ENCODE results near the gene LGALSL.

The LGALSL gene

GRCh38 chr2:64466478-64467085 lies 12.6 kb downstream of the LGALSL start:
- no peak for DNase-seq (ENCODE audit: low spot score in 2 of 2)
- Mint-ChIP-seq H3K36me3 (ENCODE audit: insufficient read depth) (no peaks in the 10 kb centered on the region), H3K4me1 (no peaks in the 10 kb centered on the region), H3K9me3 (no peaks in the 10 kb centered on the region), H3K27me3 (no peaks in the 10 kb centered on the region), H3K4me3 (no peak overlapping the region), H3K27ac (ENCODE audit: low read depth) (no peak overlapping the region)
- no peak for ATAC-seq (replicated peaks; ENCODE audit: extremely low read depth, poor library complexity, severe bottlenecking)

GRCh38 chr2:64467096-64467843 lies 13.3 kb downstream of the LGALSL start:
- H3K4me1 Mint-ChIP-seq, result no peaks in the 10 kb centered on the region
- no peaks in the 10 kb centered on the region for H3K36me3 Mint-ChIP-seq (ENCODE audit: insufficient read depth)

GRCh38 chr2:64469261-64469660 lies 15.3 kb downstream of the LGALSL start:
- ATAC-seq (replicated peaks; ENCODE audit: extremely low read depth, poor library complexity, severe bottlenecking), result no peak
- Mint-ChIP-seq H3K27ac (ENCODE audit: low read depth) (no peak overlapping the region), H3K4me1 (no peaks in the 10 kb centered on the region)

More at GRCh38 chr2:64467096-64467843, 13.3 kb downstream of the LGALSL start:
- H3K27me3 Mint-ChIP-seq, result no peaks in the 10 kb centered on the region
- DNase-seq (ENCODE audit: low spot score in 2 of 2) (no peak), ATAC-seq (replicated peaks; ENCODE audit: extremely low read depth, poor library complexity, severe bottlenecking) (no peak)
- no peaks in the 10 kb centered on the region for H3K9me3 Mint-ChIP-seq
- no peak overlapping the region for H3K4me3 Mint-ChIP-seq
- no peak overlapping the region for H3K27ac Mint-ChIP-seq (ENCODE audit: low read depth)

DNA sequence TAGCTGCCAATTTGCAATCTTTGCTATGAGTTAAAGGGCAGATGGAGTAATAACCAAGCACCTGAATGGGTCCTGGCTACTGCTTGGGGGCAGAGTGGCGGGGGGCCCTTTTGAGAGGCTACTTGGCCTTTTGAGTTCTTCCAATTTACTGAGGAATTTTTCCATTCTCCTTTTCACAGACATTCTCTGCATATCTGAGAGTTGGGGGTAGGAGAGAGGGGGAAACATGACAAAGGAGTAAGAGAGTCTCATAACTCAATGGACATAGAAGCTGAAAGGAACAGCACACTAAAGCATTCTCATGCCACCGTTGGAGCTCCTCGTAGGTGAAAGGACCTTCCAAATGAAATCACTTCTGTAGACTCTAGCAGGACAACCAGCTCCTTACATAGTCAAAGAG lies 16.1 kb downstream of the LGALSL start:
- no peaks in the 10 kb centered on the region for H3K4me1 Mint-ChIP-seq
- no peak for ATAC-seq (replicated peaks; ENCODE audit: extremely low read depth, poor library complexity, severe bottlenecking)
- no peak overlapping the region for H3K4me3 Mint-ChIP-seq

More at GRCh38 chr2:64469261-64469660, 15.3 kb downstream of the LGALSL start:
- Mint-ChIP-seq H3K9me3 (no peaks in the 10 kb centered on the region), H3K27me3 (no peaks in the 10 kb centered on the region), H3K4me3 (no peak overlapping the region), H3K36me3 (ENCODE audit: insufficient read depth) (no peaks in the 10 kb centered on the region)
- no peak for DNase-seq (ENCODE audit: low spot score in 2 of 2)

GRCh38 chr2:64470766-64471295 lies 16.9 kb downstream of the LGALSL start:
- ATAC-seq (replicated peaks; ENCODE audit: extremely low read depth, poor library complexity, severe bottlenecking) (no peak), DNase-seq (ENCODE audit: low spot score in 2 of 2) (no peak)
- Mint-ChIP-seq H3K27ac (ENCODE audit: low read depth) (no peak overlapping the region), H3K9me3 (no peaks in the 10 kb centered on the region), H3K36me3 (ENCODE audit: insufficient read depth) (no peaks in the 10 kb centered on the region), H3K4me3 (no peak overlapping the region), H3K27me3 (peaks cover 10% of the 10 kb centered on the region), H3K4me1 (no peaks in the 10 kb centered on the region)

More for the DNA sequence above, 16.1 kb downstream of the LGALSL start:
- no peak for DNase-seq (ENCODE audit: low spot score in 2 of 2)
- Mint-ChIP-seq H3K27ac (ENCODE audit: low read depth) (no peak overlapping the region), H3K9me3 (no peaks in the 10 kb centered on the region), H3K27me3 (peaks cover 8% of the 10 kb centered on the region), H3K36me3 (ENCODE audit: insufficient read depth) (no peaks in the 10 kb centered on the region)

DNA sequence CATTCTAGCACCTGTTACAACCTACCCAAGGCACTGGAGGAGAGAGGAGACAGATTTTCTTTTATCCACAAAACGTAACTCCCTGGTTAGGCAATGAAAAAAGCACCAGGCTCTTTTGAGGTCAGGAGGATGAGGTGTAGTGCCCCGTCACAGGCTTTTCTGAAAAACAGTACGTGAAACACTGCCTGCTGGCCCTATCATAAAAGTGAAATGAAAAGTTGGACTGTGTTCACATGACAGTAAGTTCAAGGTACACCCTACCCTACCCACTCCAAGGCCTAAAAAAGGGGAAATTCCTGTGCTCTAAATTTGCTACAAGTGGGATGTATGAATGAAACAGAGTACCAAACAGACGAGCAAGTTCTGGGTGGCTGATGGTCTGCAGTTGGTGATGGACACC lies 17.6 kb downstream of the LGALSL start:
- Mint-ChIP-seq H3K4me3 (no peak overlapping the region), H3K9me3 (no peaks in the 10 kb centered on the region), H3K27ac (ENCODE audit: low read depth) (no peak overlapping the region), H3K4me1 (no peaks in the 10 kb centered on the region), H3K27me3 (peaks cover 10% of the 10 kb centered on the region), H3K36me3 (ENCODE audit: insufficient read depth) (no peaks in the 10 kb centered on the region)
- no peak for DNase-seq (ENCODE audit: low spot score in 2 of 2)
- no peak for ATAC-seq (replicated peaks; ENCODE audit: extremely low read depth, poor library complexity, severe bottlenecking)

- Mint-ChIP-seq H3K4me1 (no peaks in the 10 kb centered on the region), H3K9me3 (no peaks in the 10 kb centered on the region), H3K27me3 (peaks cover 10% of the 10 kb centered on the region), H3K27ac (ENCODE audit: low read depth) (no peak overlapping the region), H3K4me3 (no peak overlapping the region), H3K36me3 (ENCODE audit: insufficient read depth) (no peaks in the 10 kb centered on the region)
- ATAC-seq (replicated peaks; ENCODE audit: extremely low read depth, poor library complexity, severe bottlenecking) (no peak), DNase-seq (ENCODE audit: low spot score in 2 of 2) (no peak)
Measured at GRCh38 chr2:64472881-64473280, 18.9 kb downstream of the LGALSL start.

DNA sequence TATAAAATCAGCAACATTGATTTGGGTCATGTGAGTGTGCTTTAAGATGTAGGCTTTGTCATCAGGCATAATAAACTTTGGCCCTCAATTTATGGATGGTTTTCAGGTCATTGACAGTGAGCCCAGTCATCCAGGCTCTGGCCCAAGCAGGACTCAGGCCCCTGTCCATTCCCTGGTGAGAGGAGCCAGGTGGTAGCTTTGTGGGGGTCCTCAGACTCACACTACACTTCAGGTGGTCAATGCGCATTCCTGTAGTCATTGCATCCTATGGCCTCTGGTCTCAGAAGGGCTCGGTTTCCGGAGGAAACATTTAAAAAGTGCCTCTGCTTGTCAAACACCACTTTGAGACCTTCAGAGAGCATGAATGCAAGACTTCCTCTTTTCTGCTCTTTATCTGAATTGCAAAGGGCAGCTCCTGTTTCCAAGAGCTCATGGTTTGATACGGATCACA lies 20.2 kb downstream of the LGALSL start:
- ATAC-seq (replicated peaks; ENCODE audit: extremely low read depth, poor library complexity, severe bottlenecking) (no peak), DNase-seq (ENCODE audit: low spot score in 2 of 2) (no peak)
- H3K4me3 Mint-ChIP-seq, result no peak overlapping the region
- no peak overlapping the region for H3K27ac Mint-ChIP-seq (ENCODE audit: low read depth)
- no peaks in the 10 kb centered on the region for H3K9me3 Mint-ChIP-seq
- H3K36me3 Mint-ChIP-seq (ENCODE audit: insufficient read depth), result no peaks in the 10 kb centered on the region
- H3K4me1 Mint-ChIP-seq, result no peaks in the 10 kb centered on the region
- peaks cover 10% of the 10 kb centered on the region for H3K27me3 Mint-ChIP-seq

DNA sequence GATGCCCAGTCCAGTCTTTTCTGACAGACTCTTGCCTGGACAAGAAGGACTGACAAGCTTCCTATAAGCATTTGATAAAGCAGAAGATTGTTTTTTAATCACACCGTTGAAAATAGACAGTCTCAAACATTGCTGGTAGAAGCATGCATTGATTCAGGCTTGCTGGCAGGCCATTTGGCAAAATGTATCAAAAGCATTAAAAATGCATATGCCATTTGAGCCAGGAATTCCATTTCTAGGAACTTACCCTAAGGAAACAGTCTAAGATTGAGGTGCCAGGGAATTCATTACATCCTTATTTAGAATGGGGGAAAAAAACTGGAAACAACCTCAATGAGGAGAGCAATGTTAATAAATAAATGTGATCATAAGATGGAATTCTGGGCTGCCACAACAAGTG lies 20.7 kb downstream of the LGALSL start:
- Mint-ChIP-seq H3K36me3 (ENCODE audit: insufficient read depth) (no peaks in the 10 kb centered on the region), H3K27ac (ENCODE audit: low read depth) (no peak overlapping the region), H3K4me3 (no peak overlapping the region), H3K9me3 (no peaks in the 10 kb centered on the region), H3K27me3 (peaks cover 10% of the 10 kb centered on the region), H3K4me1 (no peaks in the 10 kb centered on the region)
- ATAC-seq (replicated peaks; ENCODE audit: extremely low read depth, poor library complexity, severe bottlenecking) (no peak), DNase-seq (ENCODE audit: low spot score in 2 of 2) (no peak)

- no peaks in the 10 kb centered on the region for H3K9me3 Mint-ChIP-seq
- ATAC-seq (replicated peaks; ENCODE audit: extremely low read depth, poor library complexity, severe bottlenecking) (no peak), DNase-seq (ENCODE audit: low spot score in 2 of 2) (no peak)
- H3K27me3 Mint-ChIP-seq, result peaks cover 10% of the 10 kb centered on the region
- no peaks in the 10 kb centered on the region for H3K36me3 Mint-ChIP-seq (ENCODE audit: insufficient read depth)
- H3K4me1 Mint-ChIP-seq, result no peaks in the 10 kb centered on the region
- no peak overlapping the region for H3K4me3 Mint-ChIP-seq
- H3K27ac Mint-ChIP-seq (ENCODE audit: low read depth), result no peak overlapping the region
Measured at GRCh38 chr2:64477037-64477436, 23.1 kb downstream of the LGALSL start.

DNA sequence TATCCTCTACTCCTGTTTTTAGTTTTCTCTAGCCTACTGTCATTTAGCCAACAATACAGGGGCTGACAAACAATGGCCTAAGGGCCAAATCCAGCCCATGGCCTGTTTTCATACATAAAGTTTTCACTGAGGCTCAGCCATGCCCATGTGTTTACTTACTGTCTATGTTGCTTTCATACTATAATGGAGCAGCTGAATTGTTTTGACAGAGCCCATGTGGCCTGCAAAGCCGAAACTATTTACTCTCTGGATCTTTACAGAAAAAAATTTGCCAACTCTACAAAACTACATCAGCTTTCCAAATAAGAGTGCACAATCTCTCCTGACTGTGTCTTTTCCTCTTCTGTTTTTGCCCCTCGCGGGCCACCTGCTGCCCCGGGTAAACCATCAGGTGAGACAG lies 24.0 kb downstream of the LGALSL start:
- Mint-ChIP-seq H3K4me1 (no peaks in the 10 kb centered on the region), H3K9me3 (no peaks in the 10 kb centered on the region), H3K4me3 (no peak overlapping the region), H3K27ac (ENCODE audit: low read depth) (no peak overlapping the region), H3K27me3 (peaks cover 10% of the 10 kb centered on the region), H3K36me3 (ENCODE audit: insufficient read depth) (no peaks in the 10 kb centered on the region)
- ATAC-seq (replicated peaks; ENCODE audit: extremely low read depth, poor library complexity, severe bottlenecking), result no peak
- no peak for DNase-seq (ENCODE audit: low spot score in 2 of 2)

- H3K36me3 Mint-ChIP-seq (ENCODE audit: insufficient read depth), result no peaks in the 10 kb centered on the region
- no peak for DNase-seq (ENCODE audit: low spot score in 2 of 2)
- H3K27me3 Mint-ChIP-seq, result peaks cover 10% of the 10 kb centered on the region
- H3K4me3 Mint-ChIP-seq, result no peak overlapping the region
- no peak overlapping the region for H3K27ac Mint-ChIP-seq (ENCODE audit: low read depth)
- H3K4me1 Mint-ChIP-seq, result no peaks in the 10 kb centered on the region
- ATAC-seq (replicated peaks; ENCODE audit: extremely low read depth, poor library complexity, severe bottlenecking), result no peak
- H3K9me3 Mint-ChIP-seq, result no peaks in the 10 kb centered on the region
Measured at GRCh38 chr2:64478502-64479230, 24.7 kb downstream of the LGALSL start.

Data from central memory CD8-positive, alpha-beta T cell (primary cell).